IMR-90 (cell line): ENCODE data around the gene SPPL2B. TPM values are rescaled to one million over a fixed set of nuclear protein-coding genes. Genes with fewer than 3 reads are reported as not detected.

Experiments
- ATAC-seq: fragments of 200-7000 bp; cut with Tn5 transposase; 2 replicates; pipeline ENCODE4 v1.9.1; 2020; ENCODE audit warnings: low read depth, mild to moderate bottlenecking, moderate library complexity
- BruUV-seq: library from RNA; stranded (reverse); fragments of 400-500 nt; replicated peaks from 2 replicates; lab custom pipeline; 2021; lab: Mats Ljungman, UMichigan
- CTCF ChIA-PET: fragments of 300-600 bp; formaldehyde crosslinking; extraction: SDS; loops from one replicate; lab custom pipeline; 2021; ENCODE audit warnings: antibody characterized with exemption; lab: Yijun Ruan, JAX
- POLR2A ChIA-PET: fragments of 300-600 bp; sonication (Branson Sonifier 250); formaldehyde crosslinking; loops from one replicate; lab custom pipeline; 2022; ENCODE audit warnings: antibody characterized with exemption; ENCODE audit not compliant: unreplicated experiment; lab: Charles Lee
- DNase-seq: peaks from one replicate; pipeline ENCODE4 v3.0.0; 2013
- H2AFZ ChIP-seq: replicated peaks from 2 replicates; pipeline ENCODE3; 2013; ENCODE audit warnings: low read length, mild to moderate bottlenecking; ENCODE audit not compliant: poor library complexity
- H2AK5ac ChIP-seq: 2 replicates; pipeline ENCODE4 v1.6.1; 2013; ENCODE audit warnings: low read depth, low read length, inconsistent platforms
- H2AK9ac ChIP-seq: replicated peaks from 2 replicates; pipeline ENCODE3; 2013; ENCODE audit warnings: mild to moderate bottlenecking, low read depth, low read length, moderate library complexity; ENCODE audit not compliant: poor library complexity
- H2BK120ac ChIP-seq: 2 replicates; pipeline ENCODE4 v1.6.1; 2013; ENCODE audit warnings: low read depth, low read length, inconsistent platforms
- H2BK15ac ChIP-seq: 3 replicates; pipeline ENCODE4 v1.6.1; 2013; ENCODE audit warnings: low read depth, low read length, inconsistent platforms
- H2BK20ac ChIP-seq: 2 replicates; pipeline ENCODE4 v1.6.1; 2013; ENCODE audit warnings: low read depth, mild to moderate bottlenecking, inconsistent platforms, low read length, moderate library complexity
- H2BK5ac ChIP-seq: 2 replicates; pipeline ENCODE4 v1.6.1; 2013; ENCODE audit warnings: mild to moderate bottlenecking, low read depth, low read length, inconsistent platforms; ENCODE audit not compliant: poor library complexity, severe bottlenecking
- H3K14ac ChIP-seq: replicated peaks from 2 replicates; pipeline ENCODE4 v1.6.1; 2013; ENCODE audit warnings: low read depth, low read length, inconsistent platforms
- H3K18ac ChIP-seq: 2 replicates; pipeline ENCODE4 v1.6.1; 2013; ENCODE audit warnings: low read depth, low read length, control low read depth
- H3K23ac ChIP-seq: 2 replicates; pipeline ENCODE4 v1.6.1; 2013; ENCODE audit warnings: low read depth, low read length, inconsistent platforms
- H3K27ac ChIP-seq: 2 replicates; pipeline ENCODE4 v1.5.1; 2013; ENCODE audit warnings: mild to moderate bottlenecking, control low read depth, low read length; ENCODE audit not compliant: insufficient read depth
- H3K27me3 ChIP-seq: 2 replicates; pipeline ENCODE4 v1.6.1; 2013; ENCODE audit warnings: low read length; ENCODE audit not compliant: control insufficient read depth, insufficient read depth
- H3K36me3 ChIP-seq: 2 replicates; pipeline ENCODE4 v1.6.1; 2013; ENCODE audit warnings: low read length, mixed read lengths; ENCODE audit not compliant: control insufficient read depth, insufficient read depth
- H3K4ac ChIP-seq: 2 replicates; pipeline ENCODE4 v1.6.1; 2013; ENCODE audit warnings: low read depth, low read length, inconsistent platforms
- H3K4me1 ChIP-seq: 2 replicates; pipeline ENCODE4 v1.6.1; 2013; ENCODE audit warnings: low read length, mixed read lengths; ENCODE audit not compliant: control insufficient read depth, insufficient read depth
- H3K4me2 ChIP-seq: 2 replicates; pipeline ENCODE4 v1.6.1; 2013; ENCODE audit warnings: low read depth, mild to moderate bottlenecking, control low read depth, low read length, moderate library complexity
- H3K4me3 ChIP-seq: 2 replicates; pipeline ENCODE4 v1.5.1; 2013; ENCODE audit warnings: low read depth, mild to moderate bottlenecking, control low read depth, low read length, moderate library complexity; ENCODE audit not compliant: insufficient read depth
- H3K56ac ChIP-seq: 2 replicates; pipeline ENCODE4 v1.6.1; 2013; ENCODE audit warnings: low read length, inconsistent platforms; ENCODE audit not compliant: insufficient read depth; ENCODE audit errors: extremely low read depth
- H3K79me1 ChIP-seq, 2 experiments: 2 replicates each; pipeline ENCODE4 v1.6.1; 2013; ENCODE audit warnings: low read length in 2 of 2, inconsistent platforms in 1 of 2, low read depth in 1 of 2
- H3K9ac ChIP-seq: 2 replicates; pipeline ENCODE4 v1.6.1; 2013; ENCODE audit warnings: low read depth, low read length, control low read depth
- H3K9me1 ChIP-seq: 2 replicates; pipeline ENCODE4 v1.6.1; 2013; ENCODE audit warnings: low read length, inconsistent platforms; ENCODE audit not compliant: insufficient read depth
- H3K9me3 ChIP-seq: 2 replicates; pipeline ENCODE4 v1.6.1; 2013; ENCODE audit warnings: low read length; ENCODE audit not compliant: control insufficient read depth, insufficient read depth
- H4K20me1 ChIP-seq: 2 replicates; pipeline ENCODE4 v1.6.1; 2013; ENCODE audit warnings: low read length, inconsistent platforms; ENCODE audit not compliant: insufficient read depth
- H4K5ac ChIP-seq: 2 replicates; pipeline ENCODE4 v1.6.1; 2013; ENCODE audit warnings: mild to moderate bottlenecking, low read depth, low read length, control low read depth
- H4K8ac ChIP-seq, 2 experiments: 2 replicates each; pipeline ENCODE4 v1.6.1; 2013; ENCODE audit warnings: low read depth in 2 of 2, low read length in 2 of 2, control low read depth in 1 of 2, inconsistent platforms in 1 of 2
- H4K91ac ChIP-seq: 2 replicates; pipeline ENCODE4 v1.6.1; 2013; ENCODE audit warnings: low read depth, low read length, inconsistent platforms; ENCODE audit not compliant: insufficient read depth
- BHLHE40 ChIP-seq: fragments of 150-350 bp; IDR thresholded peaks from 2 replicates; pipeline ENCODE4 v1.6.1; 2016; ENCODE audit warnings: mild to moderate bottlenecking, low read depth, low read length
- MAZ ChIP-seq: IDR thresholded peaks from 2 replicates; pipeline ENCODE4 v1.6.1; 2012; ENCODE audit warnings: low read depth, mild to moderate bottlenecking, low read length, improper control_type of control experiment, moderate library complexity, borderline replicate concordance
- RAD21 ChIP-seq: IDR thresholded peaks from 2 replicates; pipeline ENCODE4 v1.6.1; 2012; ENCODE audit warnings: low read length, improper control_type of control experiment
- RFX5 ChIP-seq: IDR thresholded peaks from 2 replicates; pipeline ENCODE4 v1.8.0; 2012; ENCODE audit warnings: low read depth, mild to moderate bottlenecking, low read length, moderate library complexity
- WGBS, 2 experiments: methylation state at CpG; one replicate each; pipeline versions ENCODE4 v1.1.5 to v1.1.7; 2013; ENCODE audit warnings: missing lambda C conversion rate in 2 of 2; ENCODE audit not compliant: insufficient read length in 1 of 2; ENCODE audit errors: extremely low coverage in 2 of 2; 5-methylcytosine and 5-hydroxymethylcytosine counted together
- dilution Hi-C: fragments of 300-500 bp; cut with HindIII; formaldehyde crosslinking; loops from one replicate; pipeline ENCODE4 v1.14.3; 2018; ENCODE audit warnings: low sequenced_read_pairs; ENCODE audit not compliant: unreplicated experiment
- in situ Hi-C: fragments of 300-500 bp; cut with MboI; formaldehyde crosslinking; loops from 3 replicates; pipeline ENCODE4 v1.14.3; 2019; ENCODE audit warnings: low sequenced_read_pairs, inconsistent platforms, mixed read lengths
- intact Hi-C: fragments of 100-400 bp; cut with micrococcal nuclease; formaldehyde crosslinking; loops from 2 replicates; pipeline ENCODE4 v1.10.0; 2022
- polyA plus RNA-seq, 3 experiments: library from polyadenylated mRNA; depleted of rRNA; stranded (reverse); fragments of >200 nt; gene quantifications; 2 replicates each; pipeline ENCODE4 v1.2.3, GENCODE V29; 2012; ENCODE audit warnings: low replicate concordance in 1 of 3
- total RNA-seq: library from RNA; depleted of rRNA; stranded (reverse); fragments of >200 nt; gene quantifications from 2 replicates; pipeline ENCODE4 v1.2.3, GENCODE V29; 2012
- TF ChIP-seq, protein P1 (sequence below): fragments of 150-350 bp; IDR thresholded peaks from 2 replicates; pipeline ENCODE4 v1.6.1; 2017; ENCODE audit warnings: mild to moderate bottlenecking, antibody characterized with exemption, low read length, low read depth
- TF ChIP-seq, protein P2 (sequence below): fragments of 150-350 bp; IDR thresholded peaks from 2 replicates; pipeline ENCODE4 v1.6.1; 2016; ENCODE audit warnings: low read depth, mild to moderate bottlenecking, low read length, moderate library complexity, borderline replicate concordance
- TF ChIP-seq, protein P3 (sequence below): conservative IDR thresholded peaks from 2 replicates; pipeline ENCODE4 v1.5.1; 2012; ENCODE audit warnings: mild to moderate bottlenecking, low read depth, low read length, improper control_type of control experiment

SPPL2B gene
- total and polyA plus RNA-seq, 2 of the 4 experiments (the other 2 are of a cell fraction): 3.4 to 45.7 TPM

GRCh38 chr19:2392366-2392765, 63.9 kb downstream of the SPPL2B start:
- dilution Hi-C loops (no loop called here), in situ Hi-C loops (loop anchor here (10.0 kb wide), 1 partner anchor 238 kb away; the partner anchor contains the start of gene AP3D1), intact Hi-C loops (loop anchor here (5.0 kb wide), 1 partner anchor 65 kb away; the partner anchor contains the start of genes LSM7 and SPPL2B)
- ChIA-PET CTCF (interaction anchor here (0.7 to 1.0 kb wide), 3 partner anchors 96 to 210 kb away, joined by 3 read pairs; no protein-coding TSS in a partner anchor), POLR2A (no interaction called here)
- H3K4me3 ChIP-seq: no peak overlapping the region
- H3K9ac ChIP-seq: no peak overlapping the region
- no TSS peak for BruUV-seq
- no peaks in the 10 kb centered on the region for H3K4me1 ChIP-seq
- H2AK5ac ChIP-seq: no peak overlapping the region
- H2BK20ac ChIP-seq: no peak overlapping the region
- no peak overlapping the region for H2BK120ac ChIP-seq
- H2AK9ac ChIP-seq: no peak overlapping the region
- no peak for DNase-seq
- H4K20me1 ChIP-seq: no peaks in the 10 kb centered on the region
- no peak for ATAC-seq
- H3K27me3 ChIP-seq: peaks cover 7% of the 10 kb centered on the region
- H3K4me2 ChIP-seq: no peak overlapping the region
- H2BK15ac ChIP-seq: no peak overlapping the region
- H3K4ac ChIP-seq: no peak overlapping the region
- no peak overlapping the region for H4K8ac ChIP-seq
- no peak overlapping the region for H2AFZ ChIP-seq
- H4K5ac ChIP-seq: no peak overlapping the region
- no peaks in the 10 kb centered on the region for H3K9me1 ChIP-seq
- H2BK5ac ChIP-seq: no peak overlapping the region
- no peaks in the 10 kb centered on the region for H3K36me3 ChIP-seq
- TF ChIP-seq, protein P1, sequence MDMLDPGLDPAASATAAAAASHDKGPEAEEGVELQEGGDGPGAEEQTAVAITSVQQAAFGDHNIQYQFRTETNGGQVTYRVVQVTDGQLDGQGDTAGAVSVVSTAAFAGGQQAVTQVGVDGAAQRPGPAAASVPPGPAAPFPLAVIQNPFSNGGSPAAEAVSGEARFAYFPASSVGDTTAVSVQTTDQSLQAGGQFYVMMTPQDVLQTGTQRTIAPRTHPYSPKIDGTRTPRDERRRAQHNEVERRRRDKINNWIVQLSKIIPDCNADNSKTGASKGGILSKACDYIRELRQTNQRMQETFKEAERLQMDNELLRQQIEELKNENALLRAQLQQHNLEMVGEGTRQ: no peak
- TF ChIP-seq BHLHE40: no peak
- TF ChIP-seq, protein P2, sequence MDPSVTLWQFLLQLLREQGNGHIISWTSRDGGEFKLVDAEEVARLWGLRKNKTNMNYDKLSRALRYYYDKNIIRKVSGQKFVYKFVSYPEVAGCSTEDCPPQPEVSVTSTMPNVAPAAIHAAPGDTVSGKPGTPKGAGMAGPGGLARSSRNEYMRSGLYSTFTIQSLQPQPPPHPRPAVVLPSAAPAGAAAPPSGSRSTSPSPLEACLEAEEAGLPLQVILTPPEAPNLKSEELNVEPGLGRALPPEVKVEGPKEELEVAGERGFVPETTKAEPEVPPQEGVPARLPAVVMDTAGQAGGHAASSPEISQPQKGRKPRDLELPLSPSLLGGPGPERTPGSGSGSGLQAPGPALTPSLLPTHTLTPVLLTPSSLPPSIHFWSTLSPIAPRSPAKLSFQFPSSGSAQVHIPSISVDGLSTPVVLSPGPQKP: no peak
- TF ChIP-seq RFX5: no peak
- no peak for TF ChIP-seq RAD21
- TF ChIP-seq MAZ: no peak
- TF ChIP-seq, protein P3, sequence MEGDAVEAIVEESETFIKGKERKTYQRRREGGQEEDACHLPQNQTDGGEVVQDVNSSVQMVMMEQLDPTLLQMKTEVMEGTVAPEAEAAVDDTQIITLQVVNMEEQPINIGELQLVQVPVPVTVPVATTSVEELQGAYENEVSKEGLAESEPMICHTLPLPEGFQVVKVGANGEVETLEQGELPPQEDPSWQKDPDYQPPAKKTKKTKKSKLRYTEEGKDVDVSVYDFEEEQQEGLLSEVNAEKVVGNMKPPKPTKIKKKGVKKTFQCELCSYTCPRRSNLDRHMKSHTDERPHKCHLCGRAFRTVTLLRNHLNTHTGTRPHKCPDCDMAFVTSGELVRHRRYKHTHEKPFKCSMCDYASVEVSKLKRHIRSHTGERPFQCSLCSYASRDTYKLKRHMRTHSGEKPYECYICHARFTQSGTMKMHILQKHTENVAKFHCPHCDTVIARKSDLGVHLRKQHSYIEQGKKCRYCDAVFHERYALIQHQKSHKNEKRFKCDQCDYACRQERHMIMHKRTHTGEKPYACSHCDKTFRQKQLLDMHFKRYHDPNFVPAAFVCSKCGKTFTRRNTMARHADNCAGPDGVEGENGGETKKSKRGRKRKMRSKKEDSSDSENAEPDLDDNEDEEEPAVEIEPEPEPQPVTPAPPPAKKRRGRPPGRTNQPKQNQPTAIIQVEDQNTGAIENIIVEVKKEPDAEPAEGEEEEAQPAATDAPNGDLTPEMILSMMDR: no peak
- H3K9me3 ChIP-seq: no peaks in the 10 kb centered on the region; the same call in 1 of the 2 replicates
- 52% methylated on average over 3 of the region's 7 CpGs; no CpG with 5 or more reads in 1 of the 2 experiments for WGBS, 2 experiments
- no peak overlapping the region for H3K14ac ChIP-seq
- H3K56ac ChIP-seq: no peak overlapping the region
- no peak overlapping the region for H3K27ac ChIP-seq
- no peaks in the 10 kb centered on the region for H3K79me1 ChIP-seq
- H4K91ac ChIP-seq: no peak overlapping the region
- H3K23ac ChIP-seq: no peak overlapping the region
- no peak overlapping the region for H3K18ac ChIP-seq
